HG02852 (cell line): ENCODE data around the gene BBS9.

ENCODE experiments used
- ATAC-seq: cut with Tn5 transposase; IDR thresholded peaks from one replicate; pipeline ENCODE4 v1.9.1; 2021; ENCODE audit warnings: mild to moderate bottlenecking, moderate library complexity; ENCODE audit not compliant: unreplicated experiment

The BBS9 gene

GRCh38 chr7:33639552-33640197, 510.3 kb downstream of the BBS9 start:
- ATAC-seq = no peak

- ATAC-seq = no peak
Observed at GRCh38 chr7:33640741-33641140, 511.4 kb downstream of the BBS9 start.

GRCh38 chr7:33642312-33642711, 512.9 kb downstream of the BBS9 start:
- ATAC-seq = no peak

- no peak for ATAC-seq
Observed at GRCh38 chr7:33643530-33643929, 514.2 kb downstream of the BBS9 start.

- ATAC-seq = no peak
Observed at GRCh38 chr7:33644489-33644888, 515.1 kb downstream of the BBS9 start.

- no peak for ATAC-seq
Observed at GRCh38 chr7:33645104-33645503, 515.7 kb downstream of the BBS9 start.

GRCh38 chr7:33646166-33646565, 516.8 kb downstream of the BBS9 start:
- ATAC-seq = no peak

- ATAC-seq = no peak
Observed at GRCh38 chr7:33646891-33647391, 517.6 kb downstream of the BBS9 start.

- no peak for ATAC-seq
Observed at GRCh38 chr7:33649476-33650441, 520.4 kb downstream of the BBS9 start.

GRCh38 chr7:33650828-33651227, 521.5 kb downstream of the BBS9 start:
- no peak for ATAC-seq

GRCh38 chr7:33651998-33652515, 522.7 kb downstream of the BBS9 start:
- ATAC-seq = no peak

GRCh38 chr7:33654676-33655075, 525.3 kb downstream of the BBS9 start:
- ATAC-seq = no peak
